Activated T-helper 2 cell treated with anti-CD3 and anti-CD28 coated beads, Interferon-gamma antibody, Interleukin-2, Interleukin-4, amounts not matched to agents 10 μg/mL and 5 μg/mL and 100 μg/mL, durations not matched to agents 14 hours and 24 hours and 36 hours (primary cell): ENCODE results near the gene COL21A1. TPM values are rescaled to one million over a fixed set of nuclear protein-coding genes. Genes with fewer than 3 reads are reported as not detected.

Experiments used
- DNase-seq: peaks from one replicate; pipeline ENCODE4 v3.0.0; 2021; ENCODE audit warnings: low spot score
- H3K27ac Mint-ChIP-seq: one replicate; pipeline ENCODE4 v1.8.0; 2021; ENCODE audit warnings: mixed read lengths
- H3K27me3 Mint-ChIP-seq: one replicate; pipeline ENCODE4 v1.8.0; 2021; ENCODE audit warnings: low read depth, mixed read lengths
- H3K36me3 Mint-ChIP-seq: one replicate; pipeline ENCODE4 v1.8.0; 2021; ENCODE audit warnings: low read depth, mixed read lengths
- H3K4me1 Mint-ChIP-seq: one replicate; pipeline ENCODE4 v1.8.0; 2021; ENCODE audit warnings: low read depth, mixed read lengths
- H3K4me3 Mint-ChIP-seq: one replicate; pipeline ENCODE4 v1.8.0; 2021; ENCODE audit warnings: low read depth, mild to moderate bottlenecking, moderate library complexity, mixed read lengths
- H3K9me3 Mint-ChIP-seq: one replicate; pipeline ENCODE4 v1.8.0; 2021; ENCODE audit warnings: mixed read lengths
- intact Hi-C: fragments of 100-400 bp; cut with micrococcal nuclease; formaldehyde crosslinking; loops from one replicate; pipeline ENCODE4 v1.15.1; 2023
- total RNA-seq: library from RNA; stranded (reverse); gene quantifications from 2 replicates; pipeline ENCODE4 v1.2.3, GENCODE V29; 2022

The COL21A1 gene
- total RNA-seq, 1 donor from 2014 or later, result not detected

DNA sequence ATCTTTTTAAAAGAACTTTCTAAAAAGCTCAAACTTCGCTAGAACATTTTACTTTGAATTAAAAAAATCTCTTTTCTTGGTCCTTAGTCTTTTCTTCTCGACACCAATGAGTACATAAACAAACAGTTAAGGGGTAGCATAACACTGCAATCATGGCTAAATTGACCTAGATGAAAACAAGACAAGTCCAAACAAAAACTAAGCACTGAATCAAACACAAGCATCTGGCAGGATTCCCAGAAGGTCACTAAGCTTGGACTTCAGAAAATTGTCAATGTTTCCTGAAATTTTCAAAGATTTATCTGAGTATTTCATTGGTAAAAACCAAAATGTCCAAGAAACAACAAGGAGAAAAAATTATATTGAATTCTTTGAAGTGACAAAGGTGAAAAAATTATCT lies 5.0 kb downstream of the COL21A1 start:
- intact Hi-C loops, result no loop called here
- Mint-ChIP-seq H3K36me3 (no peaks in the 10 kb centered on the region), H3K27me3 (no peaks in the 10 kb centered on the region), H3K27ac (no peak overlapping the region), H3K4me3 (no peak overlapping the region), H3K9me3 (no peaks in the 10 kb centered on the region), H3K4me1 (no peaks in the 10 kb centered on the region)
- DNase-seq, result no peak

DNA sequence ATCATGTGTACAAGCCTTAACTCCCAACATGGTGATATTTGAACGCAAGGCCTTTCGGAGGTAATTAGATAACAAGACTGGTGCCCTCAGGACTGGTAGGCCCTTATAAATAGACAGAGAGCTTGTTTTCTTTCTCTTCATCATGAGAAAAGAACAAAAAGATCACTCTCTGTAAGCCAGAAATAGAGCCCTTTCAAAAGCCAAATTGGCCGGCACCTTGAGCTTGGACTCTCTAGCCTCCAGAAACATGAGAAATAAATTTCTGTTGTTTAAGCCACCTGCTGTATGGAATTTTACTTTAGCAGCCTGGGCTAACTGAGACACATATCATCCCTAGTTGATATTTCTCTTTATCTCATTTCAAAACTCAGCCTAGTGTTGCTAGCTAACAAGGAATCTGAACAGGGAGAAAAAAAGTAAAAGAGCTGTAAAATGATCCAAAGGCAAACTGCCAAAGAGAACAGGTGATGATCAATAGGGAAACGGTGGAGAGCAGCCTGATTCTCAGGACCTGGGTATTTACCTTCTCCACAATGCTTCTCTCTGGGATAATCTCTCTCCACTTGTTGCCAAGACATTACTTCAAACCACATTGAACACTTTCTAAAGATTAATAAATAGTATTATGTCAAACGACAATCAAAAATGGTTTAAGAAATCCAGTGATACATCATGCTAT lies 6.1 kb downstream of the COL21A1 start:
- H3K4me1 Mint-ChIP-seq, result no peaks in the 10 kb centered on the region
- no peaks in the 10 kb centered on the region for H3K36me3 Mint-ChIP-seq
- no peak overlapping the region for H3K4me3 Mint-ChIP-seq
- intact Hi-C loops, result no loop called here
- H3K27ac Mint-ChIP-seq, result no peak overlapping the region
- no peaks in the 10 kb centered on the region for H3K9me3 Mint-ChIP-seq
- no peaks in the 10 kb centered on the region for H3K27me3 Mint-ChIP-seq
- DNase-seq, result no peak

DNA sequence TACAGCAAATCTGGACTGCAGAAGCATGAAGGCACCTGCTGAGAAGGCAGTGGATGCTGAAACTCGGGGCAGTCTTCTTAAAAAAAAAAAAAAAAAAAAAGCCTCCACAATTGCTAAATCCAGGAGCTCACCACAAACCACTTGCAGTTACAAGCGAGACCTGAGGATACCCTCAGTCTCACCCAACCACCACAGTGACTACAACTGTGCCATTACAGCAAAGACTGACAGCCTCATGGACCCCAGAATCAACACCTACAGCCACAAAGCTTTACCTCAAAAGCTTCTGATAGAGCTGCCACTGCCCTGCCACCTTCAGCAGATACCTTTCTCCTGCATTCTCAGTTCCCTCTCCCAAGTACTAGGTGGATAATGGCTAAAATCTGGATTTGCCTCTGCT lies 9.0 kb downstream of the COL21A1 start:
- Mint-ChIP-seq H3K27ac (no peak overlapping the region), H3K4me3 (no peak overlapping the region), H3K36me3 (no peaks in the 10 kb centered on the region), H3K4me1 (no peaks in the 10 kb centered on the region), H3K27me3 (no peaks in the 10 kb centered on the region), H3K9me3 (no peaks in the 10 kb centered on the region)
- DNase-seq, result no peak
- intact Hi-C loops, result no loop called here

DNA sequence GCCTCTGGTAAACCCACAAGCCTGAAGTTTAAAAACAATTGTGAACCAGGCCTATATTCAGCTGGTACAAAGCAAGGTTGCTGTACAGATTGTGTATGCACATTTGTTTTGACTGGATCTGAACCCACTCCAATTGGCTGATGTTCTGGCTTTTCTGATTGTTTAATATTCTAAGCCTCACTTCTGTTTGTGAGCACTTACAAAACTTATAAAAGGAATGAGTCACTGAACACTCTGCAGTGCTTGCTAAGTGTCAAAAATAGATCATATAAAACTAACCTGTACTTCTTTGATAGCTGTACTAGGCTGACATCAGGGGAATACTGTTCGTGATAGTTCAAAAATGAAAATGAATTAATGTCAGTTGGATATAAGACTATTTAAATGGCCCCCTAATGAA lies 12.1 kb downstream of the COL21A1 start:
- Mint-ChIP-seq H3K27me3 (no peaks in the 10 kb centered on the region), H3K4me3 (no peak overlapping the region), H3K36me3 (no peaks in the 10 kb centered on the region), H3K4me1 (no peaks in the 10 kb centered on the region), H3K9me3 (no peaks in the 10 kb centered on the region), H3K27ac (no peak overlapping the region)
- DNase-seq, result no peak
- intact Hi-C loops, result no loop called here

DNA sequence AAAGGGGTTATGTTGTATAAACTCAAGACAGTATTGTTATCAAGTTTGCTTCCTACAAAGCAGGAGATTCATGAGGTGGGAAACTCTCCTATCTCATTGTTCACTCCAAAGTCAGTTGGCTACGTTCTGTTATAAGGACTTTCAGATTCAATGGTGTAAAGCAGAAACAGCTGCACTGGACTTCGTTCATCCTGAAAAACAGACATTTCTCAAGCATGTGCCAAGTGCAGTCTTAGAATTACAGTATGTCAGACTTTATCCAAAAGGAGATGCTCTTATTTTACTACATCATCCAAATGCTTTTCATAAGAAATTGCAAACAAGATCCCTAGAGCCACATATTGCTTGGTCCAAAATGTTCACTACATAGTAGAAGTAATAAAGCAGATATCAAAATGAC lies 14.9 kb downstream of the COL21A1 start:
- no peak for DNase-seq
- Mint-ChIP-seq H3K9me3 (no peaks in the 10 kb centered on the region), H3K36me3 (no peaks in the 10 kb centered on the region), H3K4me1 (no peaks in the 10 kb centered on the region), H3K4me3 (no peak overlapping the region), H3K27ac (no peak overlapping the region), H3K27me3 (no peaks in the 10 kb centered on the region)
- intact Hi-C loops, result no loop called here

DNA sequence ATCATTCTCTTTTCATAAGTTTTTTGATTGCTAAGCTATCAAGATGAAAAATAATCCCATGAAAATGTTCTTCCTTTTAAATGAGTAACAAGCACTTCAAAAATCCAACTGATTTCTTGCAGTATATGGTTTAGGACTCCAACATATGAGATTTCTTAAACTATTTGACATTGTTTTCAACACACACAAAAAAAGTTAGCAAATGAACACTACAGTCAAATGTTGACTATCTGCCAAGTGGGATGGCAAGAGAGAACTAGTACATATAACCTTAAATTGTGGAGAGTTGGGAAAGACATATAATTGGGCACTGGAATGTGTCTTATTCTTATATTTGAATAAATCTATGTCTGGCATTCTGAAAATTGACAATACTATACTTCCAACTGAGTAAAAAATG lies 15.6 kb downstream of the COL21A1 start:
- no peak overlapping the region for H3K4me3 Mint-ChIP-seq

DNA sequence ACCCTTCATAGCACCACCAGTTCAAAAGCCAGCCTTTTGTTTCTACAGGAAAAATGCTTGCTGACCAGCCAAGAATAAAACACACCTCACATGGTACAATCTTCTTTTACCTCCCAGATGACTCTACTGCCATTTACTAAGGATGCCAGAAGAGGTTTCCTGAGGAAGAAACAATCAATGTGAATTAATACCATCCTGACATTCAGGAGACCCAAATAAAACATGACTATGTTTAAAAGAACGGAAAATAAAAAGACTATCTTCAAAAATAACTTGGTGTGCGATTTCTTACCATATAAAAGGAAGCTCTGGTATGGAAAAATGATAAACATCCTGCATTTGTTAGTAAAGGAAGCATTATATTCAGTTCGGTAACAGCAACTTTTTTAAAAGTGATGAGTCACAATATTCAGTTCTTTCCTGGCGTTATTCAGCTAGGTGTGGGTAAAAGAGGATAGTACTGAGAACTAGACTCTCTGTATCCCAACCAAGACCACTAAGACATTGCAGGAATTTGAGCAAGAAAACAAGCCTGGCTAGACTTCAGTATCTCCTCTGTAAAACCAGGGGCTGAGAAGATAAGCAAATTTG lies 16.3 kb downstream of the COL21A1 start:
- Mint-ChIP-seq H3K36me3 (no peaks in the 10 kb centered on the region), H3K27ac (no peak overlapping the region), H3K27me3 (no peaks in the 10 kb centered on the region), H3K4me1 (no peaks in the 10 kb centered on the region), H3K4me3 (no peak overlapping the region), H3K9me3 (no peaks in the 10 kb centered on the region)
- no peak for DNase-seq
- intact Hi-C loops, result no loop called here

More for the DNA sequence above, 15.6 kb downstream of the COL21A1 start:
- Mint-ChIP-seq H3K4me1 (no peaks in the 10 kb centered on the region), H3K36me3 (no peaks in the 10 kb centered on the region), H3K27ac (no peak overlapping the region), H3K9me3 (no peaks in the 10 kb centered on the region), H3K27me3 (no peaks in the 10 kb centered on the region)
- no peak for DNase-seq
- intact Hi-C loops, result no loop called here

DNA sequence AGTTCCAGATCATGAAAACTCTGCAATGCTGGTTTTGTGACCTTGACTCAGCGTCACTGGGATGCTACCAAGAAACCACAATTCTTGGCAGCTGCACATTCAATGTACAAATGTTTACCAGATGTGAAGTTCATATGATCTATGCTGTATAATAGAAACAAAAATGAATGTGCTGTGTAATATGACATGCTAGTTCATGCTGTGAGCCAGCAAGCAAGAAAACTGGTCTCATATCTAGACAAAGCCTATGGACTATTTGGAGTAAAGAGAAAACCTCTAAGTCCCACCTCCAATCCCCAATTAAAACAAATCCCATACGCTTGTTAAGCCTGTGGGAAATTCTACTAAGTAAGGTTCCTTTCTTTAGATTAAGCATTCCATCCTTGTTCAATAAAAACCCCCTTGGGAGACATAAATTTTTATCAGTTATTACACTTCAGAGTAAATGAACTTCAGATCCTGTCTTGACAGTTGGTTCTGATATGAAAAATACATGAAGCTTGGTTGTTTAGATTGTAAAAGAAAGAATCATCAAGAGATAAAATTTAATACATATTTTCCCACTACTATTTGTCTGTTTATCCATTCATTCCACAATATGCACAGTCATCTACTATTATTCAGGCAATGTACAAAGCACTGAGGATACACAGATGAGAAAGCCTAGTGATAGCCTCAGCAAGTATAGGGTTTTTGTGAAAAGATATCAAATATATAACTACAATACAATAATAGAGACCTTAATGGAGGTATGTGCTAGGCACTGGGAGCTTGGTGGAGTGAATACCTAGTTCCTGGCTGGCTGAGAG lies 20.1 kb downstream of the COL21A1 start:
- H3K4me3 Mint-ChIP-seq, result no peak overlapping the region
- intact Hi-C loops, result no loop called here
- no peaks in the 10 kb centered on the region for H3K9me3 Mint-ChIP-seq
- no peaks in the 10 kb centered on the region for H3K36me3 Mint-ChIP-seq
- H3K27ac Mint-ChIP-seq, result no peak overlapping the region
- H3K4me1 Mint-ChIP-seq, result no peaks in the 10 kb centered on the region
- H3K27me3 Mint-ChIP-seq, result no peaks in the 10 kb centered on the region
- no peak for DNase-seq

DNA sequence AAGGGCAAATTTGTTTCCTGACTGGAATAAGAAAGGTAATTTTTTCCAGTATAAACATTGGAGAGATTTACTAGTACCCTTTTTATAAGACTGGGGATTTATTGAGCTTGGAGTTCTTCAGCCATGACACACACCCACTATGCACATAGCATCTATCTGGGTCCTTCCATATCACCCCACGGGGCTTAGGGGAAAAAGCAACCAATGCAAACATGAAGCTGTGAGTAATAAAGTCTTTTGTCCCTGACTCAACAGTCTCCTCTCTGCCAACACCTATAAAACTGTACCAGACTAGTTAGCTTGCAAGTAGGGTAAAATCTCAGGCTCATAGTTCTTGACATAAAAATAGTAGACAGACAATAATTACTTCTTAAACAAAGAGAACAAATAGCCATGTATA lies 23.4 kb downstream of the COL21A1 start:
- intact Hi-C loops, result no loop called here
- no peaks in the 10 kb centered on the region for H3K36me3 Mint-ChIP-seq
- H3K4me1 Mint-ChIP-seq, result no peaks in the 10 kb centered on the region
- H3K4me3 Mint-ChIP-seq, result no peak overlapping the region
- H3K27ac Mint-ChIP-seq, result no peak overlapping the region
- no peaks in the 10 kb centered on the region for H3K27me3 Mint-ChIP-seq
- no peaks in the 10 kb centered on the region for H3K9me3 Mint-ChIP-seq
- no peak for DNase-seq

DNA sequence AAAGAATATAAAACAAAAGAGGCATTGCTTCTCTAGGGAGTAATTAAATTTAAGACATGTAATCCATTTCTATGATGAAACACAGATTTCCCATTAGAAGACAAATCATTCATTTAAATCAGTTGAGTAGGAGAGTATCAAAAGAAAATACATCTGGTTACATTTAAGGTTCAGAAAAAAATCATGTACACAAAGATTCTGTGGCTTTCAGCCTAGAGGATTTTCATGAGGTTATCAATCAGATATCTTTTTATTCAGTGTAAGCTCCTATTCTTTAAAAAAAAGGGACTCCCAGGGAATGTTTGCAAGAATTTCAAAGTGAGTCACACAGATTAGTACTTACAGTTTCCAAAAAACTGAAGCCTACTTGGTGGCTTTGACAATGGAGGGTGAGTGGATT lies 24.9 kb downstream of the COL21A1 start:
- Mint-ChIP-seq H3K4me1 (no peaks in the 10 kb centered on the region), H3K36me3 (no peaks in the 10 kb centered on the region), H3K27me3 (no peaks in the 10 kb centered on the region), H3K27ac (no peak overlapping the region), H3K4me3 (no peak overlapping the region), H3K9me3 (no peaks in the 10 kb centered on the region)
- no peak for DNase-seq
- intact Hi-C loops, result no loop called here

DNA sequence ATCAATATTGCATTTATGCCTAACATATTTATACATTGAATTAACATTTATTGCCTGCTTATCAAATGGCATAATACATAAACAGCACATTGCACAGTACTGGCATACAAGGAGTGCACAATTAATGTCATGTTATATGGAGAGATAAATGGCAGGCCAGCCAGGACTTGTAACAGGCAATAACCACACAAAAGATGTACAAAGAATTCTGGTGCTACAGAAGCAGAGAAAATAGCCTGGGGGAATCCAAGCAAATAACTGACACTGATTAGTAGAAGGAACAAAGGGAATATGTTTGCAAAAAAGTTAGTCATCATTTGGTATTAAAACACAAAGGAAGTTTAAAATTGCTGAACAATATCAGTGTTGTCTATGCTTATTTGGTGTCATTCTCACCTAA lies 27.3 kb downstream of the COL21A1 start:
- no peak for DNase-seq
- H3K4me3 Mint-ChIP-seq, result no peak overlapping the region
- no peaks in the 10 kb centered on the region for H3K9me3 Mint-ChIP-seq
- intact Hi-C loops, result no loop called here
- H3K4me1 Mint-ChIP-seq, result no peaks in the 10 kb centered on the region
- H3K36me3 Mint-ChIP-seq, result no peaks in the 10 kb centered on the region
- H3K27ac Mint-ChIP-seq, result no peak overlapping the region
- no peaks in the 10 kb centered on the region for H3K27me3 Mint-ChIP-seq

DNA sequence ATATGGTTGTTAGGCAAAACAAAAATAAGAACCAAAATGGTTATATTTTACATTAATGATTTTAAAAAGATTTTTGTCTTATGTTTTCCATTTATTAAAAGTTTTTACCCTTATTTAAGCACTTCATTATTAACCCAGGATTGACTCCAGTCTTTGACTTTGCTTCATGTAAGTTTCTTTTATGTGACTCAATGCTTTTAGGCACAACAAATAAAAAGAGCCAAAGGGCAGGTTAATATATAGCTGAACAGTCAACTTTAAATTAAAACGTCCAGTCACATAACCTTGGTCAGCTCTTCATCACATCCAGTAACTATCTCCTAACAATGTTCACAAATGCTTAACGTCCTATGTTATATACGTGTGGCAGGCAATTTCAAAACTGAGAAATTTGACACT lies 32.7 kb downstream of the COL21A1 start:
- no peak overlapping the region for H3K4me3 Mint-ChIP-seq
- intact Hi-C loops, result no loop called here
- no peak for DNase-seq
- no peaks in the 10 kb centered on the region for H3K4me1 Mint-ChIP-seq
- H3K27me3 Mint-ChIP-seq, result no peaks in the 10 kb centered on the region
- H3K27ac Mint-ChIP-seq, result no peak overlapping the region
- H3K9me3 Mint-ChIP-seq, result no peaks in the 10 kb centered on the region
- no peaks in the 10 kb centered on the region for H3K36me3 Mint-ChIP-seq

DNA sequence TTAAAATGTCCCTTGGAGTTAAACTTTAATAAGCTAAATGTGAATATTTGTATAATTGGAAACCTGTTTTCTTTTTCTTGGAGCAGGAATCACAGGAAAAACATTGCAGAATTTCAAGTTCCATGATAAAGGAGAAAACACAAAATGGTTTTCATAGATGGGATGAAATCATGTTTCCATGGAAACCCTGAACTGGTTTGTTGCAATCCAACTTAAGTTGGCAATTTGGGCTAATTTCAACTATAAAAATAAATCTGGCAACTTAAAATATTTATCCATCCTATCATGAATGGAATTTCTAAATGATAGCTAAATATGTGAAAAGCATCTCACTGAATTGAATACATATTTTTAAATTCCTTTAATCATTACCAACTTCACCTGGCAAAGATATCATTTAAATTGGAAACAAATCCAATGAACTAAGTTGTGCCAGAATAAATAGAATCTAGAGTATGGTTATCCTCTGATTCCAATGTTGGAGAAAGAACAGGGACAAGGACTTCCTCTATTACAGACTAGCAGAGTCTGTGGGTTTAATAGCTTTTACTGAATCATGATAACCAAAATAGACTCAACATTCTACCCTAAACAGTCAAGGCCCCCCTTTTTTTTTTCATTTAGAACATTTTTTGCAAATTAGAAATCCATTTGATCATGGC lies 33.2 kb downstream of the COL21A1 start:
- H3K27me3 Mint-ChIP-seq, result no peaks in the 10 kb centered on the region
- no peaks in the 10 kb centered on the region for H3K9me3 Mint-ChIP-seq
- H3K27ac Mint-ChIP-seq, result no peak overlapping the region
- no peak overlapping the region for H3K4me3 Mint-ChIP-seq
- no peaks in the 10 kb centered on the region for H3K4me1 Mint-ChIP-seq
- no peak for DNase-seq
- H3K36me3 Mint-ChIP-seq, result no peaks in the 10 kb centered on the region
- intact Hi-C loops, result no loop called here
